Stimulated activated CD4-positive, alpha-beta T cell treated with anti-CD3 and anti-CD28 coated beads, Interleukin-12 subunit alpha, Interleukin-12 subunit beta, amount 100 ng/mL, for 24 hours (primary cell): ENCODE data around the gene TPI1.
A peak's percentile ranks its signal among the peaks of the same experiment; 100 is the strongest.

ENCODE experiments used
- DNase-seq, 2 experiments: peaks; one replicate each; pipeline ENCODE4 v3.0.0-alpha.2; 2020; ENCODE audit warnings: low read depth in 2 of 2

TPI1 gene

GRCh38 chr12:6867413-6868210 lies at the start of gene TPI1:
TSS of gene TPI1 (plus strand) at chr12:6867531. CDS start at chr12:6867567, 36 bp downstream.
- peak; percentile 66 to 73 for DNase-seq

DNA sequence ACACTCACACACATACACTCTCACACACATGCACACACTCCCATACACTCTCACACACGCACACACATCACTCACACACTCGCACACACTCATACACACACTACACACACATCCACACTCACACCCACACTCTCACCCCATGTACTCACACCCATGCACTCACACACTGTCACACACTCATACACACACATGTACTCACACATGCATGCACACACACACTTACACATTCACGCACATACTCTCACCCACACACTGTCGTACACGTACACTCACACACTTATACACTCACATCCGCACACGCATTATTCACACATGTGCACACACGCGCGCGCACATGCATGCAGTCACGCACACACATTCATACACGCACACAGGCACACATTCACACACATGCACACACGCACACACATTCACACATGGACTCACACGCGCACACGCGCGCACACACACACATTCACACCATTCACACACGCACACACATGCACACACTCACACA lies 49.6 kb upstream of the TPI1 start:
- DNase-seq: no peak

DNA sequence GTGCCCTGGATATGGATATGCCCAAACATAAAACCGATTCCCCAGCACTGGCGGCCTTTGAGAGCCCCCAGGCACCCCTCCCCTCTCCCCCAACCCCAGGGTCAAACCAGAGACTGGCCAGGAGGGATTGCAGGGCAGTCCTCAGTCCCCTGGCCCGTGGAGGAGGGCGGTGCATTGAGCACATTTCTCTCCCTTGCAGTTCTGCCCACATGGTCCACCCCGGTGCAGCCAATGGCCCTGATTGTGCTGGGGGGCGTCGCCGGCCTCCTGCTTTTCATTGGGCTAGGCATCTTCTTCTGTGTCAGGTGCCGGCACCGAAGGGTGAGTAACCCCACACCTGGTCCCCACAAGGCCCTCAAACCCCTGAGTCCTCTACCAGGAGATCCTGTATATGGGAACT lies 49.1 kb upstream of the TPI1 start:
- no peak for DNase-seq

- DNase-seq: no peak
These were observed 48.7 kb upstream of the TPI1 start for GRCh38 chr12:6818645-6819044.

DNA sequence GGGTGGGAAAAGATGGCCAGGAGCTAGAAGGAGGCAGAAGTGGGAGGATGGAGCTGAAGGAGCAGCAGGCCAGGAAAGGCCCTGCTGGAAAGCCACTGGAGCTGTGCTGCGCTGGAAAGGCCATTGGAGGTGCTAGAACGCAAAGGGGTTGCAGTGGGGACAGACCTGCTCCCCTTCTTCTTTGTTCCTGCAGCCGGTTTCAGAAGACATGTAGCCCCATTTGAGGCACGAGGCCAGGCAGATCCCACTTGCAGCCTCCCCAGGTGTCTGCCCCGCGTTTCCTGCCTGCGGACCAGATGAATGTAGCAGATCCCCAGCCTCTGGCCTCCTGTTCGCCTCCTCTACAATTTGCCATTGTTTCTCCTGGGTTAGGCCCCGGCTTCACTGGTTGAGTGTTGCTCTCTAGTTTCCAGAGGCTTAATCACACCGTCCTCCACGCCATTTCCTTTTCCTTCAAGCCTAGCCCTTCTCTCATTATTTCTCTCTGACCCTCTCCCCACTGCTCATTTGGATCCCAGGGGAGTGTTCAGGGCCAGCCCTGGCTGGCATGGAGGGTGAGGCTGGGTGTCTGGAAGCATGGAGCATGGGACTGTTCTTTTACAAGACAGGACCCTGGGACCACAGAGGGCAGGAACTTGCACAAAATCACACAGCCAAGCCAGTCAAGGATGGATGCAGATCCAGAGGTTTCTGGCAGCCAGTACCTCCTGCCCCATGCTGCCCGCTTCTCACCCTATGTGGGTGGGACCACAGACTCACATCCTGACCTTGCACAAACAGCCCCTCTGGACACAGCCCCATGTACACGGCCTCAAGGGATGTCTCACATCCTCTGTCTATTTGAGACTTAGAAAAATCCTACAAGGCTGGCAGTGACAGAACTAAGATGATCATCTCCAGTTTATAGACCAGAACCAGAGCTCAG lies 48.0 kb upstream of the TPI1 start:
- no peak for DNase-seq

GRCh38 chr12:6820166-6820565 lies 47.2 kb upstream of the TPI1 start:
- DNase-seq: no peak

DNA sequence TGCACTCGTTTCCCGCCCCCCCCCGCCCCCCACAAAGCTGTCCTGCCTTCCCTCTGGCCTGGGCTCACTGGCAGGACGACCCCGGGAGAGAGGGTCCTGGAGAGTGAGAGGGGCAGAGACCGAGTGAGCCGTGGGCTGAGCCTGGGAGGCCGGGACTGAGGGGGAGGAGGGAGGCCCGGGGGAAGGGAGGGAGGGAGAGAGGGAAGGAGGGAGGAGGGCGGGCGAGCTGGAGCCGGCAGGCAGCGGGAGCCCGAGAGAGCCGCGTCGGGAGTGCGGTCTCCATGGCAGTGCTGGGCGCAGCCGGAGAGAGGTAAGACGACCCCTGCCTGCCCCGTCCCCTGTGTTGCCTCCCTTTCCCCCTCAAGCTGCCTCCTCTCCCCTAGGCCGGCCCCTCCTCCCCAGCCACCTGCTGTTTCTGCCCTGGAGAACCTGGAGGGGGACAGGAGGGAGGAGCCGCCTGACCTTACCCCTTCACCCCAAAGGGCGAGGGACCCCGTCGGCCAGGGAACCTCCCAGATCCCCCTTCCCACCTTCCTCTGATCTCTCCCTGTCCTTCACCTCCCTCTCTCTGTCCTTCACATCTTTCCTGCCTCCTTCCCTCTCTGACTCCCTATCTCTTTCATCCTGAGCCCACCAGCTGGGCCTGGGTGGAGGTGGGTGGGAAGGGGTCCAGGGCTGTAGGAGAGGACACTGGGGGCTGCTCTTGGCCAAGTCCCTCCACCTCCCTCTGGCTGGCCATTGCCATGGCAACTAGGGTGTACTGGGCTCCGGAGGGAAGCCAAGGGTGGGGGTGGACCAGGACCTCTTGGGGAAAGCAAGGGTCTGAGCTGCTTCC lies 45.5 kb upstream of the TPI1 start, which contains the start of gene GPR162:
Gene GPR162, plus strand, starts transcription at position 231 of the 835 bp plus-strand sequence. CDS start 2,078 bp downstream, outside the sequence.
- DNase-seq: no peak

DNA sequence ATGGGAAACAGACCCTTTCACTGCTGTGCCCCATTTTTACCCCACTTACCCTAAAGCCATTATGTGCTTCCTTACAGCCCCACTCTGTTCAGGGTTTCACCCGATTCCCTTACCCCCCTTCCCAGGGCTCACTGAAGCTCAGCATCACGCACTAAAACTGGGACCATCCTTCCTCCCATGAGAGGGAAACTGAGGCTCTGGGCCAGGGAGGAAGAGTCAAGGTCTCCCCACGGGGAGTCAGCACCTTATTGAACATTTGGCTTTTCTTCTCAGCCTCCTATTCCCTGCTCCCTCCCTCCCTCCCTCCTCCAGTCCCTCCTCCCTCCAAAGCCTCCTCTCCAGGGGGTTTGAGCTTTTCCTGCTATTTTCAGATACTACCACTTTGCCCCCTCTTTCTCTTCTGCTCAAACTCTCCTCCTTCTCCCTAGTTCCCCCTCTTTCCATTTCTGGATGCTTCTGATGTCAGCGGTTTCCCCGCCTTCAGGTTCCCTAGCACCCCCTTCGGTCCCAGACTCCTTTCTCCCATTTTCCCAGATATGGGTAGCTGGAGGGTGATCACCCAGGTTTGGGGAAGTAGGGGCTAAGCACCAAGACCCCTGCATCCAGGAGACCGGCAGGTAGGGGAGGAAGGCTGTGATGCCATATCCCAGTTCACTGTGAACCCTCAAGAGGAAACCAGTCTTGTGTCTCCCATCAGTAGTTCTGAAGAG lies 44.8 kb upstream of the TPI1 start:
- DNase-seq: no peak

GRCh38 chr12:6823182-6824084 lies 43.9 kb upstream of the TPI1 start:
- no peak for DNase-seq

GRCh38 chr12:6824085-6824775 lies 43.1 kb upstream of the TPI1 start:
- DNase-seq: no peak

- DNase-seq: no peak
These were observed 42.4 kb upstream of the TPI1 start for GRCh38 chr12:6824901-6825381.

GRCh38 chr12:6825398-6826124 lies 41.8 kb upstream of the TPI1 start:
- DNase-seq: peak; percentile 65 to 88

DNA sequence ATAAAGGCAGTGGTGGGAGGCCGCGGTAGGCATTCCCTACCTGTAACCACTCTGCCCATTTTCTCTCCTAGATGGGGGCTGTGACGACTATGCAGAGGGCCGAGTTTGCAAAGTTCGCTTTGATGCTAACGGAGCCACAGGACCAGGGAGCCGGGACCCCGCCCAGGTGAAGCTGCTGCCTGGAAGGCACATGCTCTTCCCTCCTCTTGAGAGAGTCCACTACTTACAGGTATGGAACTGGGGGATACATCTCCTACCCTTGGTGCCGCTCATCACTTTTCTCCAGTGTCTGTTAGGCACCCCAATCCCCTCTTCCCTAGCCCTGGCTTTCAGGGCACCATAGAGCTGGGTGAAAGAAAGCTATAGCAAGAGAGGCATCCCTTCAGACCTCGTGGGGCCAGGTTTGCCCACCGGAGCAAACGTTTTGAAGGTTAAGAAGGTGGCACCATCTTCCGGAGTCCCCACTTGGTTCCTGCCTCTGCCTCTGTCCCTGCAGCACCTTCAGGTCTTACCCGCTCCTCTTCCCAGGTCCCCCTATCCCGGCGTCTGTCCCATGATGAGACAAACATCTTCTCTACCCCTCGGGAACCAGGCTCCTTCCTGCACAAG lies 41.1 kb upstream of the TPI1 start:
- no peak for DNase-seq

GRCh38 chr12:6826734-6827436 lies 40.4 kb upstream of the TPI1 start:
- no peak for DNase-seq

- DNase-seq: peak in 1 of 2 experiments; percentile 68
These were observed 39.9 kb upstream of the TPI1 start for GRCh38 chr12:6827437-6827911.

GRCh38 chr12:6827982-6828780 lies 39.1 kb upstream of the TPI1 start, which contains the start of gene P3H3:
TSS of gene P3H3 (plus strand) at chr12:6828407. CDS start at chr12:6828441, 34 bp downstream.
- DNase-seq: no peak
